WI38 (cell line): ENCODE results near the gene GNG7.
"Not testable (repeated sequence)": the region's sequence is repeated elsewhere in the genome, so short reads cannot be mapped to it uniquely, and the experiment has no call there.

ENCODE experiments used
- H3K4me3 ChIP-seq: 2 replicates; pipeline ENCODE4 v1.5.1; 2011; ENCODE audit warnings: low read depth, mild to moderate bottlenecking, control low read depth, low read length
- CTCF ChIP-seq: IDR thresholded peaks from 2 replicates; pipeline ENCODE4 v1.5.1; 2012; ENCODE audit warnings: low read depth, mild to moderate bottlenecking, control low read depth, low read length

Gene GNG7

GRCh38 chr19:2611483-2612464, 90.7 kb downstream of the GNG7 start:
- no peak for TF ChIP-seq CTCF
- H3K4me3 ChIP-seq = no peak overlapping the region

- H3K4me3 ChIP-seq = peak overlapping the region; percentile 46
- TF ChIP-seq CTCF = peak; percentile 93
Measured at GRCh38 chr19:2610637-2611482, 91.6 kb downstream of the GNG7 start.

GRCh38 chr19:2609389-2610116, 92.9 kb downstream of the GNG7 start:
- no peak for TF ChIP-seq CTCF
- H3K4me3 ChIP-seq = no peak overlapping the region

GRCh38 chr19:2609034-2609388, 93.5 kb downstream of the GNG7 start:
- H3K4me3 ChIP-seq = not testable (repeated sequence)

GRCh38 chr19:2608602-2608922, 93.9 kb downstream of the GNG7 start:
- no peak for TF ChIP-seq CTCF
- H3K4me3 ChIP-seq = no peak overlapping the region

- H3K4me3 ChIP-seq = no peak overlapping the region
- TF ChIP-seq CTCF = no peak
Measured at GRCh38 chr19:2607712-2608601, 94.5 kb downstream of the GNG7 start.

- not testable (repeated sequence) for H3K4me3 ChIP-seq
Measured at GRCh38 chr19:2606774-2607173, 95.7 kb downstream of the GNG7 start.

GRCh38 chr19:2605889-2606288, 96.6 kb downstream of the GNG7 start:
- not testable (repeated sequence) for H3K4me3 ChIP-seq
